GM19238 (cell line): ENCODE measurements around the gene A4GALT.

Experiments used
- DNase-seq: peaks from one replicate; pipeline ENCODE4 v3.0.0; 2011; ENCODE audit warnings: low spot score; ENCODE audit not compliant: insufficient read length

A4GALT gene

GRCh38 chr22:42702675-42703074 is 18.0 kb downstream of the A4GALT start:
- DNase-seq: no peak

- no peak for DNase-seq
Observed at GRCh38 chr22:42701694-42702093, 19.0 kb downstream of the A4GALT start.

GRCh38 chr22:42700901-42701300 is 19.8 kb downstream of the A4GALT start:
- no peak for DNase-seq

DNA sequence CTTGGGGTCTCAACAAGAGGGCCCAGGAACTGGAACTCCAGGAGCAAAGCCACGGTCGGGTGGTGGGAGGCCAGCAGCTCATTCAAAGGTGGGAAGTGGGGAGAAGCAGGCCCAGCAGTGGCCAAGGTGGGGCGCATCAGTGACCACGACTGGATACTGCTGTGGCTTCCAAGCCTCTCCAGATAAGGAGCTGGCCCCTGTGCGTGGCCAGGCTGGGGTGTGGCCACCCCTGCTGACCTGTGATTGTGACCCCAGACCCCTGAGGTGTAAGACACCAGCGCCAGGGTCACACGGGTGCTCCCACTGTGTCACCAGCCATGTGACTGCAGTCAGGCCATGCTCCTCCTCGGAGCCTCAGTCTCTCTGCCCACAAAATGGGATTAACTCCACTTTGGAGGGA is 20.3 kb downstream of the A4GALT start:
- no peak for DNase-seq

GRCh38 chr22:42699976-42700352 is 20.7 kb downstream of the A4GALT start:
- no peak for DNase-seq

- no peak for DNase-seq
Observed at GRCh38 chr22:42699281-42699975, 21.2 kb downstream of the A4GALT start.

GRCh38 chr22:42697542-42698013 is 23.1 kb downstream of the A4GALT start:
- no peak for DNase-seq

- DNase-seq: no peak
Observed at GRCh38 chr22:42696331-42696967, 24.2 kb downstream of the A4GALT start.

GRCh38 chr22:42695294-42695693 is 25.4 kb downstream of the A4GALT start:
- DNase-seq: no peak

DNA sequence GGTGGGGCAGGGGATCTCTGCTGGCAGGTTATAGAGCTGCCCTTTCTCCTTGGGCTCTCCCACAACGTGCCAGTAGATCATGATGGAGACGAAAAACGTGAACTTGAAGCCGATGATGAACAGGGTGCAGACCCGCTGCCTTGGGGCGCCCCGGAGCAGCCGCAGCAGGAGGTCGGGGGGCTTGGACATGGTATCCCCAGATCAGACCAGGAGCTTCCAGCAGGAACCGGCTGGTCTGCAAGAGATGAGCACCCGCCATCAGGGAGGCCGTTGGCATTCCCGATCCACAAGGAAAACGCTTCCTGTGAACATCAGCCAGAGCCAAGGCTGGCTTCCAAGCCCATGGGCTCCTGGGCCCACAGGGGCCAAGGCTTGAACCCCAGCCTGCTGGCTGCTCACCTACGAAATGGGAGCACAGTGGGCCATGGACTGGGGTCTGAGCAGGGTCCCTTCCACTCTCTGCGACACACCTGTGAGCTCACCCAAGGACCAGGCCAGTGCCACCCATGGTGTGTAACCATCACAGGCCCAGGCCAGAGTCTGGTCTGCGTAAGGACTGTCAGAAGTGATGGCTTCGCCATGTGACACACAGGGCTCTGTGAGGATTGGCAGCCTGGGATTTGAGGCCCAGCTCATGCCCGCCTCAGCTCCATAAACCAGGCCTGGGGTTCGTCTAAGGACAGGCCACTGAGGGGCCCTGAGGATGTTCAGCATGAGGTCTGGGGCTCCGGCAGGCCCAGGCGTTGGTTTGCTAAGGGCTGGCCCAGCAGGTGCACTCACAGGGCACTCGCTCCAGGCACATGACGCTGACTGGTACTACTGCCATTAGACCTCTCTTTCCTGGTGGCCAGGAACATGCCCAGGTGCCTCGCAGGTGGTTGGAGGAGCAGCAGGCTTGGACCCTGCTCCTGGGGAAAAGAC is 26.6 kb downstream of the A4GALT start:
- DNase-seq: no peak

- no peak for DNase-seq
Observed at GRCh38 chr22:42693055-42693762, 27.5 kb downstream of the A4GALT start.

GRCh38 chr22:42692239-42693054 is 28.2 kb downstream of the A4GALT start:
- DNase-seq: peak; percentile 54

GRCh38 chr22:42691440-42691839 is 29.2 kb downstream of the A4GALT start:
- DNase-seq: no peak

GRCh38 chr22:42688241-42689211 is 32.1 kb downstream of the A4GALT start:
- no peak for DNase-seq

DNA sequence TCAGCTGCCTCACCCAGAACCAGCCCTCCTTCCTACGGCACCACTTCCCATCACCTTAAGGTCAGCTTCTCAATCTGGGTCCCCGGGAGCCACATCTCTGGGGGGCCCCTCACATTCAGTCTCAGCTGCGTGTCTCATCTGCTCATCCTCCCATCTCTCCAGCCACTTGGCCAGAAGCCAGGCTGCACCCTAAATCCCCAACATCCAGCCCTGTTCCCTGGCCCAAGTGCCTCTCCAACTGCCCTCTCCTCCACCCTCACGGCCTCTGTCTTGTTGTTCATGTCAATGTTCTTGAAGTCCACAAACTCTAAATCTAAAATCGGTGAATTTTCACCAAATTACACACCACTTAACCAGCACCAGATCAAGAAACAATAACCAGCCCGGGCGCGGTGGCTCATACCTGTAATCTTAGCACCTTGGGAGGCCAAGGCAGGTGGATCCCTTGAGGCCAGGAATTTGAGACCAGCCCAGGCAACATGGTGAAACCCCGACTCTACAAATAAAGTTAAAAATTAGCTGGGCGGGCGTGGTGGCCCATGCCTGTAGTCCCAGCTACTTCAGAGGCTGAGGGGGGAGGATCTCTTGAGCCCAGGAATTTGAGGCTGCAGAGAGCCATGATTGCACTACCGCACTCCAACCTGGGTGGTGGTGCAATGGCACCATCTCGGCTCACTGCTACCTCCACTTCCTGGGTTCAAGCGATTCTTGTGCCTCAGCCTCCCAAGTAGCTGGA is 33.7 kb downstream of the A4GALT start:
- no peak for DNase-seq

- no peak for DNase-seq
Observed at GRCh38 chr22:42685941-42686653, 34.6 kb downstream of the A4GALT start.

- DNase-seq: no peak
Observed at GRCh38 chr22:42684462-42685195, 36.0 kb downstream of the A4GALT start.
